GM12873 (cell line): Measurements from ENCODE around the gene ATL2.

Experiments used
- CTCF ChIP-seq: IDR thresholded peaks from 2 replicates; pipeline ENCODE4 v1.5.1; 2012; ENCODE audit warnings: low read depth, mild to moderate bottlenecking, moderate library complexity, low read length, control low read depth; ENCODE audit not compliant: insufficient read depth; ENCODE audit errors: missing control alignments

The ATL2 gene

GRCh38 chr2:38405917-38406596 is 29.0 kb upstream of the ATL2 start:
- no peak for TF ChIP-seq CTCF

- no peak for TF ChIP-seq CTCF
These were observed 23.4 kb upstream of the ATL2 start for GRCh38 chr2:38400513-38400912.

- no peak for TF ChIP-seq CTCF
These were observed 21.7 kb upstream of the ATL2 start for GRCh38 chr2:38398739-38399138.

- no peak for TF ChIP-seq CTCF
These were observed 17.8 kb upstream of the ATL2 start for GRCh38 chr2:38394903-38395341.

GRCh38 chr2:38394041-38394440 is 17.0 kb upstream of the ATL2 start:
- TF ChIP-seq CTCF = no peak

- no peak for TF ChIP-seq CTCF
These were observed 13.9 kb upstream of the ATL2 start for GRCh38 chr2:38390947-38391346.

GRCh38 chr2:38387887-38388286 is 10.8 kb upstream of the ATL2 start:
- no peak for TF ChIP-seq CTCF
